SU-DHL-6 (cell line): ENCODE results near the gene KLHDC2.

ENCODE experiments used
- H2AFZ ChIP-seq: fragments of 200-600 bp; sonication (generic); 2 replicates; pipeline ENCODE4 v1.6.1; 2014; ENCODE audit warnings: low read depth, mild to moderate bottlenecking, moderate library complexity, mixed read lengths, antibody characterized with exemption, low read length; ENCODE audit not compliant: severe bottlenecking
- H3F3A ChIP-seq: fragments of 200-600 bp; shearing (Covaris generic); 2 replicates; pipeline ENCODE4 v1.6.0; 2016; ENCODE audit warnings: antibody characterized with exemption, mild to moderate bottlenecking; ENCODE audit not compliant: insufficient read depth
- H3K27ac ChIP-seq: fragments of 200-600 bp; sonication (generic); 2 replicates; pipeline ENCODE4 v1.5.1; 2016; ENCODE audit warnings: low read depth, mild to moderate bottlenecking, low read length, moderate library complexity, mixed read lengths
- H3K27me3 ChIP-seq: fragments of 200-600 bp; sonication (generic), shearing (Covaris generic); 2 replicates; pipeline ENCODE4 v1.6.0; 2014; ENCODE audit warnings: mild to moderate bottlenecking, low read length
- H3K36me3 ChIP-seq: fragments of 200-600 bp; sonication (generic); 2 replicates; pipeline ENCODE4 v1.6.1; 2014; ENCODE audit warnings: mild to moderate bottlenecking, low read length, mixed read lengths
- H3K4me2 ChIP-seq: fragments of 300-600, 200-600 bp; shearing (Covaris generic), sonication (generic); 2 replicates; pipeline ENCODE4 v1.6.0; 2014; ENCODE audit warnings: low read length, low read depth, mild to moderate bottlenecking; ENCODE audit not compliant: poor library complexity, severe bottlenecking
- H3K4me3 ChIP-seq: fragments of 200-600 bp; sonication (generic); 2 replicates; pipeline ENCODE4 v1.5.1; 2014; ENCODE audit warnings: antibody characterized with exemption, low read length, mild to moderate bottlenecking, mixed read lengths; ENCODE audit not compliant: insufficient read depth, poor library complexity, severe bottlenecking
- H3K79me2 ChIP-seq: fragments of 200-600 bp; sonication (generic); 2 replicates; pipeline ENCODE4 v1.6.1; 2014; ENCODE audit warnings: mild to moderate bottlenecking, low read length, moderate library complexity; ENCODE audit not compliant: insufficient read depth
- H3K9ac ChIP-seq: fragments of 200-600 bp; sonication (generic); 2 replicates; pipeline ENCODE4 v1.7.0; 2014; ENCODE audit warnings: mild to moderate bottlenecking, low read length
- H3K9me2 ChIP-seq: fragments of 200-600 bp; sonication (generic); replicated peaks from 2 replicates; pipeline ENCODE4 v1.6.1; 2014; ENCODE audit warnings: low read length; ENCODE audit not compliant: insufficient read depth
- H3K9me3 ChIP-seq: fragments of 200-600 bp; sonication (generic); 2 replicates; pipeline ENCODE4 v1.6.1; 2014; ENCODE audit warnings: low read length, mixed read lengths; ENCODE audit not compliant: insufficient read depth
- H4K20me1 ChIP-seq: fragments of 200-600 bp; sonication (generic); 2 replicates; pipeline ENCODE4 v1.6.1; 2014; ENCODE audit warnings: low read depth, mild to moderate bottlenecking, antibody characterized with exemption, low read length, moderate library complexity, mixed read lengths
- CTCF ChIP-seq: fragments of 200-600 bp; sonication (generic); IDR thresholded peaks from one replicate; pipeline ENCODE4 v1.5.1; 2017; ENCODE audit warnings: antibody characterized with exemption, mild to moderate bottlenecking, low read length, moderate library complexity; ENCODE audit not compliant: insufficient read depth, poor library complexity, severe bottlenecking
- EZH2phosphoT487 ChIP-seq: fragments of 200-600 bp; sonication (generic), shearing (Covaris generic); conservative IDR thresholded peaks from 2 replicates; pipeline ENCODE4 v1.6.1; 2018; ENCODE audit warnings: mild to moderate bottlenecking, antibody characterized with exemption, low read length, moderate library complexity, mixed read lengths

The KLHDC2 gene

GRCh38 chr14:49783394-49784014 is 15.6 kb downstream of the KLHDC2 start:
- Histone ChIP-seq H3K36me3 (peaks cover 56% of the 10 kb centered on the region), H3K27ac (no peak overlapping the region), H3K9me2 (no peaks in the 10 kb centered on the region), H2AFZ (no peak overlapping the region), H4K20me1 (no peaks in the 10 kb centered on the region), H3K4me2 (no peak overlapping the region), H3K79me2 (no peaks in the 10 kb centered on the region), H3K9me3 (no peaks in the 10 kb centered on the region), H3K9ac (no peak overlapping the region), H3F3A (peaks cover 7% of the 10 kb centered on the region; the same call in 1 of the 2 replicates), H3K4me3 (no peak overlapping the region), H3K27me3 (no peaks in the 10 kb centered on the region)
- TF ChIP-seq CTCF (no peak), EZH2phosphoT487 (no peak)

GRCh38 chr14:49786315-49786714 is 18.4 kb downstream of the KLHDC2 start:
- H3K27ac ChIP-seq, result no peak overlapping the region
- H2AFZ ChIP-seq, result no peak overlapping the region
- no peak overlapping the region for H3K4me2 ChIP-seq
- peaks cover 53% of the 10 kb centered on the region for H3K36me3 ChIP-seq
- H3K27me3 ChIP-seq, result no peaks in the 10 kb centered on the region
- H3K4me3 ChIP-seq, result no peak overlapping the region
- H3K9ac ChIP-seq, result no peak overlapping the region
- H3K9me2 ChIP-seq, result no peaks in the 10 kb centered on the region
- no peaks in the 10 kb centered on the region for H3K9me3 ChIP-seq
- no peaks in the 10 kb centered on the region for H4K20me1 ChIP-seq
- TF ChIP-seq CTCF, result no peak
- no peak for TF ChIP-seq EZH2phosphoT487
- no peaks in the 10 kb centered on the region for H3K79me2 ChIP-seq
- peaks cover 7% of the 10 kb centered on the region; the same call in 1 of the 2 replicates for H3F3A ChIP-seq

- H3K36me3 ChIP-seq, result peaks cover 17% of the 10 kb centered on the region
- H3K4me2 ChIP-seq, result no peak overlapping the region
- TF ChIP-seq EZH2phosphoT487 (no peak), CTCF (no peak)
- H3K27ac ChIP-seq, result no peak overlapping the region
- no peak overlapping the region for H3K9ac ChIP-seq
- H3K4me3 ChIP-seq, result no peak overlapping the region
- H3K9me3 ChIP-seq, result no peaks in the 10 kb centered on the region
- no peaks in the 10 kb centered on the region for H3K27me3 ChIP-seq
- H2AFZ ChIP-seq, result no peak overlapping the region
- peaks cover 16% of the 10 kb centered on the region; the same call in 1 of the 2 replicates for H3F3A ChIP-seq
- no peaks in the 10 kb centered on the region for H3K79me2 ChIP-seq
- H4K20me1 ChIP-seq, result no peaks in the 10 kb centered on the region
- H3K9me2 ChIP-seq, result no peaks in the 10 kb centered on the region
Measured at GRCh38 chr14:49792618-49793017, 24.7 kb downstream of the KLHDC2 start.
